Activated CD4-positive, alpha-beta T cell treated with anti-CD3 and anti-CD28 coated beads, Interleukin-2, amount 10 ng/mL, durations not matched to agents 7 days and 5 days (primary cell): ENCODE data around the gene MAN2A2. TPM values are rescaled to one million over a fixed set of nuclear protein-coding genes. Genes with fewer than 3 reads are reported as not detected.

Source experiments
- CTCF ChIA-PET: fragments of 350-600 bp; sonication (Branson Sonifier 250); formaldehyde crosslinking; loops from one replicate; lab custom pipeline; 2021; ENCODE audit warnings: antibody characterized with exemption; lab: Charles Lee
- POLR2A ChIA-PET: fragments of 350-600 bp; sonication (Branson Sonifier 250); formaldehyde crosslinking; loops from one replicate; lab custom pipeline; 2021; ENCODE audit warnings: antibody characterized with exemption; lab: Charles Lee
- DNase-seq: peaks from one replicate; pipeline ENCODE4 v3.0.0-alpha.2; 2020
- H3K27ac Mint-ChIP-seq: one replicate; pipeline ENCODE4 v1.8.0; 2021; ENCODE audit warnings: mild to moderate bottlenecking, moderate library complexity, mixed read lengths
- H3K27me3 Mint-ChIP-seq: one replicate; pipeline ENCODE4 v1.8.0; 2021; ENCODE audit warnings: mixed read lengths
- H3K36me3 Mint-ChIP-seq: one replicate; pipeline ENCODE4 v1.8.0; 2021; ENCODE audit warnings: low read depth, mixed read lengths
- H3K4me1 Mint-ChIP-seq: one replicate; pipeline ENCODE4 v1.8.0; 2021; ENCODE audit warnings: mixed read lengths
- H3K4me3 Mint-ChIP-seq: one replicate; pipeline ENCODE4 v1.8.0; 2021; ENCODE audit warnings: mild to moderate bottlenecking, moderate library complexity, mixed read lengths
- H3K9me3 Mint-ChIP-seq: one replicate; pipeline ENCODE4 v1.8.0; 2021; ENCODE audit warnings: mixed read lengths
- total RNA-seq, 2 experiments: library from RNA; stranded (reverse); gene quantifications; one replicate each; pipeline ENCODE4 v1.2.3, GENCODE V29; 2021

MAN2A2 gene
- total RNA-seq, 2 experiments from 2014 or later: 77.4 to 97.4 TPM

DNA sequence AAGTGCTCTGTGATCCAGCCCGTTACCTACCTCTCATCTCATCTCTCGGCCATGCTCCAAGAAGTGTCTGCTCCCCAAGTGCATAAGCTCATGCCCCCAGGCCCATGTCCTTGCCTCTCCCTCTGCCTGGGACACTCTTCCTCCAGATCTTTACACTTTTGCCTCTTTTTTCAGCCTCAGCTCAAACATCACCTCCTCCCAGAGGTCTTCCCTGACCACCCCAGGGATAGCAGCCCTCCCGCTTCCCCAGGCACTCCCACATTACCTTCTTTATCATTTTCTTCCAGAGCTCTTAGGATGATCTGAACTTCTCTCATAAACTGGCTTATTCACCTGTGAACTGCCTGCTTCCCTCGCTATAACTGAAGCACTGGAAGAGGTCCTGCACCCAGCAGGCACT is 37.4 kb upstream of the MAN2A2 start:
- Mint-ChIP-seq H3K9me3 (no peaks in the 10 kb centered on the region), H3K27me3 (no peaks in the 10 kb centered on the region), H3K36me3 (no peaks in the 10 kb centered on the region), H3K4me1 (peaks cover 65% of the 10 kb centered on the region), H3K27ac (peak overlapping the region; percentile 2), H3K4me3 (no peak overlapping the region)
- DNase-seq: no peak
- CTCF ChIA-PET: interaction anchor here (1.3 kb wide), 1 partner anchor 28 kb away, joined by 6 read pairs; no protein-coding TSS in a partner anchor
- POLR2A ChIA-PET: no interaction called here

DNA sequence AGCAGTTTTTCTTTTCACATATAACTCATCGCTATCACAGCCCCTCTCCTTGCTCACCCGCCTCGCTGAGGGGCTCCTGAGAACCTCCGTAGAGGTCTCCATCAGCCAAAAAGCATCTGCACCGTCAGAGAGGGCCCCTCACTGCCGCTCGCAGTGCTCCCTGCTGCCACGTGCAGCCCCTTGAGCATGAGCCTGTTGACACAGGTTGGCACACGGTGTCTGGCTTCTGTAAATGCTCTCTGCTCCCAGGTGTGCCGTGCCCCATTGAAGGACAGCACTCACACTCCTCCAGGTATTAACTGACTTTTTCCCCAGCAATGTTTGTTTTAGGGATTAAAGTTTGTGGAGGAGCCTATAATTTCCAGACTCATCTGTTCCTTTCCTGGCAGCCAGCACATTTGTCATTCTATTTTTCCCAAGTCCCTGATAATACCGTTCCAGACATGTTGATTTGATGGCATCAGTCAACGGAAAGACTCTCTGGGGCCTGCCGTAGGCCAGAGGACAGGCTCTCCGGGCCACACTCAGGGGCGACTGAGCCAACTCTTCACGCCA is 36.9 kb upstream of the MAN2A2 start:
- H3K27me3 Mint-ChIP-seq: no peaks in the 10 kb centered on the region
- H3K36me3 Mint-ChIP-seq: no peaks in the 10 kb centered on the region
- H3K27ac Mint-ChIP-seq: peak overlapping the region; percentile 52
- H3K4me1 Mint-ChIP-seq: peaks cover 63% of the 10 kb centered on the region
- no peak overlapping the region for H3K4me3 Mint-ChIP-seq
- DNase-seq: no peak
- ChIA-PET CTCF (interaction anchor here (1.3 to 2.7 kb wide), 2 partner anchors 8 to 28 kb away, joined by 6 to 9 read pairs; no protein-coding TSS in a partner anchor), POLR2A (no interaction called here)
- no peaks in the 10 kb centered on the region for H3K9me3 Mint-ChIP-seq

DNA sequence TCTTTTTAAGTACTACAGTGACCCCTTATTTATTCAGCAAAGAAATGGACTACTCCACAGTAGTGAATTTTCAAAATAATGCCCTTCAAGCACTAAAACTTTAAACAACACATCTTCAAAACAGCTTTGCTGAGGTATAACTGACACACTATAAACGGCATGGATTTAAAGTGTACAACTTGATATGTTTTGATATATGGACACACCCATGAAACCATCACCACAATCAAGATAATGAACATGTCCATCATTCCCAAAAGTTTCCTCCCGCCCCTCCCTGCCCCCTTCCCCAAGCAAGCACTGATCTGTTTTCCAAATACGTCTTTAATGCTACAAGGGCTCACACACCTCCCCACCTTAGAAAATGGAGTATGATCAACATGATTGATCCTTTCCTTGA is 36.3 kb upstream of the MAN2A2 start:
- POLR2A ChIA-PET: no interaction called here
- no peak overlapping the region for H3K27ac Mint-ChIP-seq
- no peak overlapping the region for H3K4me3 Mint-ChIP-seq
- no peaks in the 10 kb centered on the region for H3K9me3 Mint-ChIP-seq
- H3K4me1 Mint-ChIP-seq: peaks cover 62% of the 10 kb centered on the region
- no peak for DNase-seq
- CTCF ChIA-PET: interaction anchor here (2.7 kb wide), 1 partner anchor 9 kb away, joined by 9 read pairs; no protein-coding TSS in a partner anchor
- H3K36me3 Mint-ChIP-seq: no peaks in the 10 kb centered on the region
- no peaks in the 10 kb centered on the region for H3K27me3 Mint-ChIP-seq

DNA sequence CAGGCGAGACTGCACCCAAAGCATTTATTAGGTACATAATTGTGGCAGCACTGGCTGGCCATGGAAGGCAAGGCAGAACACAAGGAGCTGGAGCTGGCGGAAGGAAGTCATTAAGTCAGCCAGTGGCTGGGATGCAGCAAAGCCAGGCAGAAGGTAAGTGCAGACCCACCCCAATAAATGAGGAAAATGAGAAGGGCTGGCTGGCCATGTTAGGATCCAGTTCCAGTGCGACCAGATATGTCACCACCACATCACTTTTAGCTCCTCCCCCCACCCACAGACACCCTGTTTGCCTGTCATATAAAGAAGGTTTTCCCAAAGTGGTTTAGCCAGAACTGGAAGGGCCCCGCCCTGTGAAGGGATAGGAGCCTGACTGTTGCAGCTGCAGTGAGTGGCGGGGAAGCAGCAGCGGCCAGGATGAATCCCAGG is 34.8 kb upstream of the MAN2A2 start, which contains the start of gene FURIN:
TSS of gene FURIN (plus strand) at position 328 of the 429 bp plus-strand sequence. CDS start 7,153 bp downstream, outside the sequence.
- Mint-ChIP-seq H3K27me3 (no peaks in the 10 kb centered on the region), H3K4me1 (peaks cover 63% of the 10 kb centered on the region), H3K36me3 (peaks cover 9% of the 10 kb centered on the region), H3K9me3 (no peaks in the 10 kb centered on the region), H3K27ac (peak within 1 kb of the TSS; percentile 96), H3K4me3 (peak within 1 kb of the TSS; percentile 89)
- ChIA-PET POLR2A (interaction anchor here (1.2 kb wide), 1 partner anchor 51 kb away, joined by 3 read pairs; no protein-coding TSS in a partner anchor), CTCF (interaction anchor here (0.6 to 2.7 kb wide), 12 partner anchors 8 to 1673 kb away, joined by 3 to 9 read pairs (median 4); no protein-coding TSS in a partner anchor)
- no peak for DNase-seq

DNA sequence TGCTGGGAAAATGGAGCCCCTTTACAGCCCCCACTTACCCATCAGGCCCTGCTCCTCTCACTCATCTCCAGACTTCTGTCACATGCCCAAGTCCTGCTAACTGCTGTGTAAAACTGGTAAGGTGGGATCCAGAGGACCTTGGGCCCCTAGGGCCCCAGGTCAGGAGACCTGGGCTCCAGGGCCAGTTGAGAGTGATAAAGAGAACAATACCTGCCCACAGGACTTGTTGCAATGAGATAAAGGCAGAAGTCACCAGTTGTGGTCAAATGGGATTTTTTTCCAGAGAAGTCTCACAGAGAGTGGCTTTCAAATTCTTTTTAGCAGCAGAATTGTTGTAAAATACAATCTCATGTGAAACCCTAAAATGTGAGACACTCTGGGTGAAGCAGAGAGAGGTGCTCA is 34.0 kb upstream of the MAN2A2 start:
- POLR2A ChIA-PET: interaction anchor here (1.2 kb wide), 1 partner anchor 52 kb away, joined by 3 read pairs; no protein-coding TSS in a partner anchor
- H3K4me3 Mint-ChIP-seq: peak overlapping the region; percentile 89
- no peaks in the 10 kb centered on the region for H3K9me3 Mint-ChIP-seq
- CTCF ChIA-PET: interaction anchor here (0.9 to 2.7 kb wide), 3 partner anchors 9 to 24 kb away, joined by 3 to 9 read pairs (median 3); no protein-coding TSS in a partner anchor
- no peaks in the 10 kb centered on the region for H3K27me3 Mint-ChIP-seq
- peak overlapping the region; percentile 96 for H3K27ac Mint-ChIP-seq
- H3K36me3 Mint-ChIP-seq: peaks cover 12% of the 10 kb centered on the region
- no peak for DNase-seq
- peaks cover 64% of the 10 kb centered on the region for H3K4me1 Mint-ChIP-seq

DNA sequence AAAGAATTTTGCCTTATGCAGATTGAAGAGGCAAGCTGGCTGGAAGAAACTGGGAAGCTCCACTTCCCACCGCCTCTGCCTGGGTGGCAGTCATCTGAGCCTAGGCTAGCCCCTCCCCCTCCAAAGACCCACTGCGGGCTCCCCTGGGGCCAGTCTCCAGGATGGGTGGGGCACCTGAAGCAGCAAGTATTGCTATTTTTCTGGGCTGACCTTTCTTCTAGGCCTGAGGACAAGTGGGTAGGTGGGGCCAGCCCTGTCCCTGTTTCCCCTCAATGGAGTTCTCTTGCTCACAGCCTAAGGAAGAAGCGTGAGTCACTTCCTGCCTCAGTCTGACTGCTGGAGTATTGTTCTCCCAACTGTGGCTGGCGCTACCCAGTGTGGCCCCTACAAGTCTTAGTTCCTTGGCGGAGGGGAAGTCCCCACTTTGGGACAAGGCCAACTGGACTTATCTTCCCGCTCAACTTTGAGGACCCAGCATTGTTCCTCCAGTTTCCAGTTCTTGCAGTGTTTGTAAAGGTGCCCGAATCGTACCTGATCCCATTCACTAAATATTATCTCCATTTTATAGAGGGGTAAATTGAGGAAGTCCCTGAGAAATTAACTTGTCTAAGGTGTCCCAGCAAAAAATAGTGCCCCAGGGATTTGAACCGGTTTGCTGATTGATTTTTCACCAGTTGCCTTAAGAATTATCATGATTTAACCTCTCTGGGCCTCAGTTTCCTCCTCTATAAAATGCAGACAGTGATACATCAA is 33.3 kb upstream of the MAN2A2 start:
- H3K4me3 Mint-ChIP-seq: peak overlapping the region; percentile 89
- no peaks in the 10 kb centered on the region for H3K9me3 Mint-ChIP-seq
- peaks cover 13% of the 10 kb centered on the region for H3K36me3 Mint-ChIP-seq
- peak overlapping the region; percentile 96 for H3K27ac Mint-ChIP-seq
- CTCF ChIA-PET: interaction anchor here (0.6 to 1.7 kb wide), 7 partner anchors 10 to 222 kb away, joined by 3 to 5 read pairs (median 4); no protein-coding TSS in a partner anchor
- peaks cover 68% of the 10 kb centered on the region for H3K4me1 Mint-ChIP-seq
- DNase-seq: peak; percentile 47
- POLR2A ChIA-PET: interaction anchor here (0.5 to 1.2 kb wide), 5 partner anchors 21 to 250 kb away, joined by 3 to 7 read pairs (median 4); no protein-coding TSS in a partner anchor
- H3K27me3 Mint-ChIP-seq: no peaks in the 10 kb centered on the region

DNA sequence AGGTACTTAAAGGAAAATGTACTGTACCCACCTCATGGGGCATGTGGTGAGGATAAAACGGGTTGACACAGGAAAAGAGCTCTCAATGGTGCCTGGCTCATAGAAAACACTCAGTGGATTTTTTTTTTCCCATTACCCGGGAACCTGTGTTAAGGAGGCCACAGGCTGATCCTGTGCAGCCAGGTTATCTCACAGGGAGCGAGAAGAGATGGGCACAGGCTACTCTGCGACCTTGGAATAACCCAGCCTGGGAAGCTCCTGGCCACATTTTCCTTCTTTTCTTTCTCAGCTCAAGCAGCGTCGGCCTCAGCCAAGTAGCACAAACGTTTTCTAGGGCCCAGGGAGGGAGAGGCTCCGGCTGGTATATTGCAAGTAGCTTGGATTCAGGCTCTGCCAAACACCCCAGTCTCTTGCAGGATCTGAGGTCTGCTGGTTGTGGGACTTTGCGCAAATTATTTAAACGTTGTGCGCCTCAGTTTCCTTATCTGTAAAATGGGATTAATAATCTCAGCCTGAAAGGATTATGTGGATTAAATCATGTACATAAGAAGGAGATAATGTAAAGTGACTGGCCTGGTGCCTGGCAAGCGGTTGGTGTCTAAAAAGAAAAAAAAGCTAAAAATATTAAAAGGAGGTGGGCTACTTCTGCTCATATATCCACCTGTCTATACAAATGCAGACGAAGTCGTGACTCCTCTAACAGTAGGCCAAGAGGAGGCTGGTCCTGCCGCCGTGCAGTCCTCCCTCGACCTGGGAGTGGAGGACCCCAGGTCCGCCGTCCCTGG is 32.6 kb upstream of the MAN2A2 start:
- Mint-ChIP-seq H3K27ac (peak overlapping the region; percentile 96), H3K36me3 (peaks cover 18% of the 10 kb centered on the region), H3K4me1 (peaks cover 73% of the 10 kb centered on the region), H3K27me3 (no peaks in the 10 kb centered on the region), H3K9me3 (no peaks in the 10 kb centered on the region), H3K4me3 (peak overlapping the region; percentile 89)
- ChIA-PET CTCF (interaction anchor here (0.6 to 1.7 kb wide), 10 partner anchors 11 to 445 kb away, joined by 3 to 5 read pairs (median 4); no protein-coding TSS in a partner anchor), POLR2A (interaction anchor here (0.5 to 0.7 kb wide), 5 partner anchors 22 to 286 kb away, joined by 3 to 7 read pairs (median 4); no protein-coding TSS in a partner anchor)
- no peak for DNase-seq

DNA sequence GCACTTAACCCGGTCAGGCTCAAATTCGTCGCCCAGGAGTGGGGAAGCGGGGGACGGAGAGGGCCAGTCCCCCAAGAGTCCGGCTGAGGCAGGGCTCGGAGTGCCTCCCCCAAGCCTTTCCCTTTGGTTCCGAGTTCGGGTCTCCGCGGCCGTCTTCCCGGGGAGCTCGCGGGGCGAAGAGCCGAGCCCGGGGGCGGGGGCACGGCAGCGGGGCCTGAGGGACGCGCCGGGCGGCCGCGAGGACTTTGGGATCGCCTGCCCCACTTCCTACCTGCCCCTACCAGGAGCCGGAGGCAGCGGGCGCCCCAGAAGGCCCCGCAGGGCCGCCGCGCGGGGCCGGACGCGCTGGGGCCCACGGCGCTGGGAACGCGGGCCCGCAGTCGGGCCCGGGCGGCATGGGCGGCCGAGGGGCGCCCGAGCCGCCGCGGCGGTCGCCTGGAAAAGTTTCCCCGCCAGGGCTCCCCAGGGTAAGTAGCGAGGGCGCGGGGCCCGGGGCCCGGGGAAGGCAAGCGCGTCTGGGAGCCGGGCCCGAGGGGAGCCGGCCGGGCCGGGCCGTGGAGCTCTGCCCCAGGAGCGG is 31.9 kb upstream of the MAN2A2 start:
- Mint-ChIP-seq H3K27me3 (no peaks in the 10 kb centered on the region), H3K9me3 (no peaks in the 10 kb centered on the region), H3K4me3 (peak overlapping the region; percentile 89), H3K36me3 (peaks cover 18% of the 10 kb centered on the region), H3K27ac (peak overlapping the region; percentile 96), H3K4me1 (peaks cover 70% of the 10 kb centered on the region)
- ChIA-PET CTCF (interaction anchor here (0.6 to 1.6 kb wide), 5 partner anchors 13 to 223 kb away, joined by 3 to 4 read pairs (median 4); no protein-coding TSS in a partner anchor), POLR2A (interaction anchor here (0.5 to 0.8 kb wide), 2 partner anchors 34 to 286 kb away, joined by 3 read pairs; no protein-coding TSS in a partner anchor)
- DNase-seq: no peak

DNA sequence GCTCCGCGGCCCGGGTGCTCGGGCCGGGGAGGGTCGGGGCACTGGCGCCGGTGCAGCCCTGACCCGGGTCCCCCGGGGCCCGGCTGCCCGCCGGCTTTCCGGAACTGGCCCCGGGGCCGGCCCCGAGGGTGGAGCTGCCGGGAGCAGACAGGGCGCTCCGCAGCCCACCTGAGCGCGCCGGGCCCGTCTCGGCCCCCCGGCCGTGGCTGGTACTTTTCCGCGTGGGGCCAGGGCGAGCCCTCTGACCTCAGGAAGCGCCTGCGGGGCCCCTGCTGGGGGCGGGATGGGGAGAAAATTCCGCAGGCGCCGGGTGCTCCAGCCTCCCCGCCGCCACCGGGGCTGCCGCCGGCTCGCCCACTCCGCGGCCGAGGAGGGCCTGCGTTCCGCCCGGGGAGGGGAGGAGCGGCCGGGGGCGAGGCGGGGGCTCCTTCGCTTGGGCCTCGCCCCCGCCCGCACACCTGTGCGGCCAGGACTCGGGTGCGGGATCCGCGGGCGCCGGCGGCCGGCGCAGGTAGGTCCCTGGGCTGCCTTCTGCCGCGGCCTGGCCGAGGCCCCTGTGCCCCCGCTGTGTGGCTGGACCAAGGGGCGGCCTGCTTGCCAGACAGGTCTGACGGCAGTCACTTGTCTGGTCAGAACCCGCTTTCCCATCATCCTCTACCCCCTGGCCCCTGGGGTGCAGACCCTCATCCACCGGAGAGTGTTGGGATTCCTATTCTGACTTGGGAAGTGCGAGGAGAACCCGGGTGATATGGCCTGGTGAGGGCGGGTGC is 31.2 kb upstream of the MAN2A2 start:
- Mint-ChIP-seq H3K9me3 (no peaks in the 10 kb centered on the region), H3K27me3 (no peaks in the 10 kb centered on the region)

DNA sequence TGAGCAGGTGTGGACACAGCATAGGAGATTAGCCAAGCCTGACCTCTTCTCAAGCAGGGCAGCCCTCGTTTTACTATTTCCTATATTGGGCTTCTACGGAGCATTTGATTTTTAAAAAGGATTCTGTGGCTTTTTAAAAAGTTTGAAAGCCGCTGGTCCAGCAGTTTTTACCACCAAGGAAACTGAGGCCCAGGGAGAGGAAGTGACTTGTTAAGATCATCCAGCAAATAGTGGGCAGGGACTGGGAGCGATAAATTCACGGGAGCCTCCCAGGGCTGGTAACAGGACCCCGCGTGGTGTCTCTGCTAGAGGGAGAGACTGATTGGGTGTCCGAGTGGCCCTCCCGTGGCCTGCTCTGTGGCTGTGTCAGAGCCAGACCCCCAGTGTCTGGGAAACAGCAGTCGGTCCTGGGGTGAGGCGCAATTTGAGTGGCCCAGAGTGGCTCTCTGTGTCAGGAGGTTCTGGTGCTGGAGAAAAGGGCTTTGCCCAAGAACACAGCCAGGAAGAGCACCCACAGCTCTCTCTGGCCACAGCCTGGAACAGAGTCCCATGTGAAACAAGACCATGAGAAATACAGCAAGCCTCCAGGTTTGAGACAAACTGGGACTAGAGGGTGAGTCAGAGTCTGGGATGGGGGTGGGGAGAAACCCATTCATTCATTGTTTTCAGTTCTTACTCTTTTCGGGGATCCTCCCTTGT is 30.5 kb upstream of the MAN2A2 start:
- Mint-ChIP-seq H3K4me3 (peak overlapping the region; percentile 89), H3K36me3 (peaks cover 31% of the 10 kb centered on the region), H3K9me3 (no peaks in the 10 kb centered on the region), H3K4me1 (peaks cover 74% of the 10 kb centered on the region), H3K27me3 (no peaks in the 10 kb centered on the region), H3K27ac (peak overlapping the region; percentile 91)
- CTCF ChIA-PET: interaction anchor here (0.9 to 2.4 kb wide), 4 partner anchors 13 to 63 kb away, joined by 3 to 11 read pairs (median 7); partner anchors contain the start of genes HDDC3 and UNC45A
- POLR2A ChIA-PET: no interaction called here
- DNase-seq: peak; percentile 28

More for the DNA sequence above, 31.2 kb upstream of the MAN2A2 start:
- CTCF ChIA-PET: interaction anchor here (0.6 to 1.6 kb wide), 3 partner anchors 13 to 60 kb away, joined by 3 to 4 read pairs (median 4); no protein-coding TSS in a partner anchor
- Mint-ChIP-seq H3K27ac (peak overlapping the region; percentile 91), H3K36me3 (peaks cover 25% of the 10 kb centered on the region), H3K4me1 (peaks cover 72% of the 10 kb centered on the region), H3K4me3 (peak overlapping the region; percentile 89)
- DNase-seq: no peak
- POLR2A ChIA-PET: interaction anchor here (0.8 kb wide), 1 partner anchor 34 kb away, joined by 3 read pairs; no protein-coding TSS in a partner anchor
